Mesenteric fat pad (tissue), 1 donor: ENCODE measurements around the gene PAPPA2. TPM values are rescaled to one million over a fixed set of nuclear protein-coding genes. Genes with fewer than 3 reads are reported as not detected.
"Not testable (repeated sequence)": the region's sequence is repeated elsewhere in the genome, so short reads cannot be mapped to it uniquely, and the experiment has no call there.

Experiments
- DNase-seq: peaks from one replicate; pipeline ENCODE4 v3.0.0-alpha.2; 2020; ENCODE audit warnings: low spot score
- total RNA-seq: library from RNA; stranded (reverse); fragmentation: NEBNext Ultra II Directional; extraction: Animal tissue kit (Norgen Biotek cat#: 25700); gene quantifications from one replicate; pipeline ENCODE4 v1.2.1, GENCODE V29; 2021
- donor health status: DM: yes; HTN: yes; CAD: no.

Gene PAPPA2
- total RNA-seq, 1 donor from 2014 or later: 0.48 TPM

DNA sequence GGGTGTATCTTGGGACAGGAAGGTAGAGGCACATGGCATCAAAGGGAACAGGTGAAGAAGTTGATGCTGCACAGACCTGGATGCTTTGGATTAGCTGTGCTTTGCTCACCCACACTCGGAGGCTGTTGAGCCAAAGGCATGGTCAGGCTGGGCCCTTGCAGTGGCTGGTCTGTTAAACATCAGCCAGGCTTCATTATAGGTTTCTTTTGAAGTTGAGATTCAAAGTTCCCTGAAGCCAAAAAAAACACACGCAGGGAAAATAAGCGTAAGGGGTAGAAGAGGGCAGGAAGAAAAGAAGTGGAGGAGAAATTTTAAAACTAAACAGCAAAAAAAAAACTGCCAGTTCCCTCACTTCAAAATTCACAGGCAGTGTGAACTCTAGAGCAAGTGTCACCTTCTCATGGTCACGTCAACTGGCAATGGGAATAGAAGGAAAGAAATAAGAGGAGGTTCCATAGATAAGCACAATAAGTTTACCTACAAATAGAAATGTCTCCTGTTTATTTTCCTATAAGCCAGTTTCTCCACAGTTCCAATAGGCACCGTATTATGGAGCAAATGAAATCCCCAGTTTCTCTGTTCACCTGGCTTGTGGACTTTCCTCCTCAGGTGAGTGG is 139.5 kb downstream of the PAPPA2 start:
- DNase-seq: no peak

DNA sequence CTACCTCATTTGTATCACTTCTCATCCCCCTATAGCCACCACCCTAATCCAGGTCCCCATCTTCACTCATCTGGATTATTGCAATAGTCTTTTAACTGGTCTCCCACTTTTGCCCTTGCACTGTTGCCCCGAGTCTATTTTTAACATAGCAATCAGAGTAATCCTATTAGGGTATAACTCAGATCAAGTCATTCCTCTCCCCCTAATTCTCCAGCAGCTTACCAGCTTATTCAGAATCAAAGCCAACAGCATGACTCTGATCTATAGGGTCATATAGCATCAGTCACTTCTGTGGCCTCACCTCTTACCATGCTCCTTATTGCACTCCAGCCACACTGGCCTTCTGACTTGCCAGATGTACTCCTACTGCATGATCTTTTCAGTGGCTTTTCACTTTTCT is 140.7 kb downstream of the PAPPA2 start:
- no peak for DNase-seq

DNA sequence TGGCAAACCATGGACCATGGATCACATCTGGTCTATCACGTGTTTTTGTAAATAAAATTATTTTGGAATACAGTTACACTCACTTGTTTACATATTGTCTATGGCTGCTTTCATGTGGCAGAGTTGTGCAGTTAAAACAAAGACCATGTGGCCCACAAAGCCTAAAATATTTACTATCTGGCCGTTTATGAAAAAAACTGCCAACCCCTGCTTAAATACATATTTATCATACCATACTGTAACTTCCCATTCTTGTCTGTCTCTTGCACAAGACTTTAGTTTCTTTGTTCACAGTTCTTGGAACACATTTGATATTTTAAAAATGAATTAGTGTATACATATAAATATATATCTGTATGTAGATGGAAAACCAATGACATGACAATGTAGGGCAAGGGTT is 141.5 kb downstream of the PAPPA2 start:
- DNase-seq: no peak

DNA sequence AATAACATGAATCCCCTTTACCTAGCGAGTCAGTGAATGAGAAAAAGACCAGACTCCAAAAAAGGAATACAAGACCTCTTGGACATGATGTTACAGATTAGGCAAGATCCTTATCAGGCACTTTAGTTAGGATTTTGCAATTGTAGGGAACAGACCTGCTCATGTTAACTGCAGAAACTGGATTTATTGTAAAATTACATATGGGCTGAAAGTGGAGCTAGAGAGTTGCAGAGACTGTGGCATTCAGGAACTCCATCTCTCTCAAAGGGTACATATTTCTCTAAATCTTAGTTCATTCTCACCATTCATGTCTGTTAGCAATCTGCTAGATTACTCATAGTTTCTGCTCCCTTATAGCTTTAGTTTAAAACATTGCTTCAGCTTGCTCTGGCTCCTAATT is 142.2 kb downstream of the PAPPA2 start:
- DNase-seq: no peak

DNA sequence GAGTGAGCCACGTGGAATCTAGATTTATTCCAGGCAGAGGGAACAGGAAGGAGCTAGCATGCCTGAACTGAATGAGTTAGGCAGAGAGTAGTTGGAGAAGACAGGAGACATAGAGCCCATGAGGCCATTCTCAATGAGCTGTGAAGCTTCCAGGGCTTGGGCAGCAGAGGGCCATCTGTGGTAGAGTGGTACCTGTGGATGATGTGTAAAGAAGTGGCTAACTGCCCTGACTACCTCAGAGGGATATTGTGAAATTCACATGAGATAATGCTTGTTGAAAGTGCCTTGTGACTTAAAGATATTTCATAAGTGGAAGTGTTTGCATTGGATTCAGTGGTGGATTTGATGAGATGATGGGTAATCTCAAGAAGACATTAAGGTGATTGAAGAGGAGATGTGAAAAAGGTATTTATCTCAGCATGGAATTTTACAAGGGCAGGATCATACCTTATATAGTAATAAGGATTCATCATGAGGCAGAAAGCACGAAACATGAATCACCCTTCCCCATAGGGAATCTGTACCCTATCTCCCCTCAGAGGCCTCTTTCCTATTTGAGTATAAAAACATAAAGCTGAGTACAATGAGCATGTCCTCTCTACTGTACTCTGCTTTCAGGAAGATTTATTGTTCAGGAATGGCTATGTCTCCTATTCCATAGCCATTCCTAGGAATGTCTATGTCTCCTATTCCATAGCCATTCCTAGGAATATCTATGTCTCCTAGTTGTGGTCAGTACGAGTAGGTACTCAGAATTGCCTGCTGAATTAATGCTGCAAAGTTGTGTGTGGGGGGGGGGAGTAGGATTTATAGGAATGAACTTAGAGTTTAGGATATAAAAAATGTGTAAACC is 146.8 kb downstream of the PAPPA2 start:
- DNase-seq: no peak

DNA sequence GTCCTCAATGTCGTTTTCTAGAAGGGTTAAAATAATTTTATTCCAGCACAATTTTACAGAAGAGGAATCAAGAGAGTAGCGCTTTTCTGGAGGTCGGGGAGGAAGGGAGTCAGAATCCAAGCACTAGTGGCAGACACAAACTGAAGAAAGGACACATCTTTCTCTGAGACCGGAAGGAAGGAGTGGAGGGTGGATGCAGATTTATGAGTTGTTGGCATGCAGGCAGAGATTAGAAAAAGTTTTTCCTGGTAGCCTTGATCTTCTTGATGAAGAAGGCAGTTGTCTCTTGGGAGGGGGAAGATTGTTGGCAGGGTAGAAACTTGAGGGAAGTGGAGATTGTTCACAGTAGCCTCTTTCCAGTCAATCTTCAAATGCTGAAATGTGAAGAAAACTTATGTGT is 149.8 kb downstream of the PAPPA2 start:
- no peak for DNase-seq

DNA sequence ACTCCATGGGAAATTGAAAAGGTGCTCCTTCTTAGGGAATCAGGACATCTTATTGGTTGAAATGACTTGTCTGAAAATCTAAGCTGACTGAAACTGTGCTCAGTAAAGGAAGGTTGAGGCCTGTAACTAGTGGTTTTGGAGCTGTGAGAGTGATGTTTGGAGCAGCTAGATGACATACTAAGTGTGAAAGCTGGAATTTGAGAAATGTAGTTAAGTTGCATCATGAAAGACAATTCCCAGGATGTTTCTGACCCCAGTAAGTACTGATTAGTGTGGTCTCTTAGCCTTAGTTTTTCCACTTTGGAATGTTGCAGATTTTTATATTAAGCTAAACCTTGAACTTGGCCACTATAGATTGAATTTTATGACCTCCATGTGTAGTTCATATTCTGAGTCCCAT is 154.9 kb downstream of the PAPPA2 start:
- no peak for DNase-seq

DNA sequence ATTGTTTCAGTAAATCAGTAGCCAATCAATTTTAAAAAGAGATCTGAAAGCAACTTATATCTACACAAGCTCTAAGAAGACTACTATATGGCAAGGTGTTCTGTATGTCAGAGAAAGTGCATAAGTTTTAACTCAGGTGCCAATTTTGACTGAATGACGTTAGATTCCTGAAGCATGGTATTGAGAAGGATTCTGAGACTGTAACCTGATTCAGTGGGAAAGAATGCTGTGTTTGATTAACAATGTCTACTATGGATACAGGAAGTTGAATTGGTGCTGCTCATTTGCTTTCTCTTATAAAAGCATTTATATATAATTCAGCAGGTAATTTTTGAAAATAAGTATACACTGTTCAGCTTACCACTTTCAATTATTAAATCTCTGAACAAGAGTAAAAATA is 156.3 kb downstream of the PAPPA2 start:
- no peak for DNase-seq

DNA sequence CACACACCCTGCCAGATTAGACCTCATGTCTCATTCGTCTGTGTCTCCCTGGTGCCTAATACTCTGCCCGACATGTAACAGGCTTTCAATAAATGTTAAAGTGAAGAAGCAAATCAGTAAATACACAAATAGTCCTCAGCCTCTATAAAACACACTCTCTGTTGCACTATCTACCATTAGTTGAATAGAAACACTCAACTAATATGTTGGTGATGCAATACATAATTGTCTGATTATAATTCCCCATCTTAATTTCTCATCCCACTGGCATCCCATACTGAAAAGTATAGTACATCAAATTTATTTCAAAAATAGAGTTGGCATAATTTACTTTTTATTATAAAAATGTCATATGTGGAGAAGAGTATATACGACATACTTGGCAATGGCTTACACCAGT is 162.4 kb downstream of the PAPPA2 start:
- DNase-seq: no peak

DNA sequence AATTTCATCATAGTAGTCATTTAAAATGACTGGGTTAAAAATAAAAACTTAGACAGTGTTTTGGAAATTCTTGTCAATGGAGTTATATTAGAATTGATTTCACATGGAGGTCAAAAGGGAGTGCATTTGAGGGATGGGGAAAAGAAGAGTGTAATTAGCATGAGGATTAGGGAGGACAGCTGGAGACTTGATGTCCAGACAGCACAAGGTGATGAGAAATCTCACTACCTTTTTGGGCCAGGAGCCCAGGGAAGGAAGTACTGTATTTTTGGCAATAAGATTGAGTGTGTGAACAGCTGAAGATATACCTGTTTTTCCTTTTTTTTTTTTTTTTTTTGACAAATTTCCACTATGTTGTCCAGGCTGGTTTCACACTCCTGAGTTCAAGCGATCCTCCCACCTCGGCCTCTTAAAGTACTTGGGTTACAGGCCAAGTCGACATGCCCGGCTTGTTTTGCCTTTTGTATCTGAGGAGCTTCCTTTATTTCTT is 163.6 kb downstream of the PAPPA2 start:
- DNase-seq: no peak

DNA sequence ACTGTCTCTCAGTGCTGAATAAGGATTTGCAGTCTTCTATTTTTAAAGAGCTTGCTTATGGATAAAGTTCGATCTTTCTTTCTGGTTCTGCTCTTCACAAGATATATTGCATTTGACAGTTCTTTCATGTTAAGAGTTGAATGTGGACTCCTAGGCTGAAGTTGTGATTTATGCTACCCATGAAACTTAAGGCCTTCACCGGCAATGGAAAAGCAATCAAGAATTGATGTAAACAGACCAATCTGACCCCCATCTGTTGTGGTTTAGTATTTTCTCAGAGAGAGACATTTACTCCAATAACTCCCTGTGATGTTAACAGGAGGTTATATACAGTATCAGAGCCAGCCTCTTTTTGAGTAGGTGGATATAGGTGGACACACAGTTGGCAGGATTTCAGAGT is 165.8 kb downstream of the PAPPA2 start:
- no peak for DNase-seq

DNA sequence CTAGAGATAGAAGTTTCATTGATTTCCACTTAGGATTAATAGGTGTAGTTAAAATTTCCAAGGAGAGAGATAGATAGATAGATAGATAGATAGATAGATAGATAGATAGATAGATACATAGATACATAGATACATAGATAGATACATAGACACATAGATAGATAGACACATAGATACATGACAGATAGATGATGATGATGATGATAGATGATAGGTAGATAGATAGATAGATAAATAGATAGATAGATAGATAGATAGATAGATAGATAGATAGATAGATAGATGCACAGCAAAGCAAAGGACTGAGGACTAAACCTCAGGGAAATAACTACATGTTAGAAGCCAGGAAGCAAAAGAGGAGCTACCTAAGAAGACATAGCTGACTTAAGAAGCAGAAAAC is 171.8 kb downstream of the PAPPA2 start:
- not testable (repeated sequence) for DNase-seq

DNA sequence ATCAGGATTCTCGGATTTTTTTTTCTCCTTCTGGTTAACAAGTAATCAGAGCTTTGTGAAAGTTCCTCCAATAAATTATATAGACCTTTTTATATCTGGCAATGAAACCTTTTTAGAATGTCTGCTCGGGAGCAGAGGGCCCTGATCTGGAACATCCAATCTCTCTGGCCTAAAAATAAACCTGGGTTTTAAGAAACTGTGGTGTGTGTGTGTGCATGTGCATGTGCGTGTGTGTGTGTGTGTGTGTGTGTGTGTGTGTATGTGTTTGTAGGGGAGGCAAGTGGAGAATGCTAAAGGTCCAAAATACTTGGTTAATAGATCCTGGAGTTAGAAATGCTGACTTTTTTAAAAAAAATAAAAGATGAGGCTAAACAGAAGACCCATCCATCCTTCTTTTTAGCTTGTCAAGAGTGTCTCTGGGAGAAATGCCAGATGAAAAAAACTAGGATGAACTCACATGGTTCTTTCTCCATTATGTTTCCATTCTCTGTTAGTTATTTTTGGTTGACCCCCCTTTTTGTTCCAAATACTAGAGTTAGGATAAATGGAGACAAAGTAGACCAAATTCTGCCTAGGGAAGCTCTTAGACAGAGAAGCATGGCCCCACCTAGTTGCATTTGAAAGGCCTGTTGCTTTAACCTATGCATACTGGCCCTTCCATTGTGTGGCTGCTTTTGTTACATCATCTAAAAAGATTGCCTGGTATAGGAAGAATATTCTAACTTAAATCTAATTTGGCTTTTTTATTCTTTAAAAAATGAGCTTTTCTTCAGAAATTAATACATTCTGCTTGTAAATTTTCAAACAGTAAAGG is 175.9 kb downstream of the PAPPA2 start:
- DNase-seq: no peak

DNA sequence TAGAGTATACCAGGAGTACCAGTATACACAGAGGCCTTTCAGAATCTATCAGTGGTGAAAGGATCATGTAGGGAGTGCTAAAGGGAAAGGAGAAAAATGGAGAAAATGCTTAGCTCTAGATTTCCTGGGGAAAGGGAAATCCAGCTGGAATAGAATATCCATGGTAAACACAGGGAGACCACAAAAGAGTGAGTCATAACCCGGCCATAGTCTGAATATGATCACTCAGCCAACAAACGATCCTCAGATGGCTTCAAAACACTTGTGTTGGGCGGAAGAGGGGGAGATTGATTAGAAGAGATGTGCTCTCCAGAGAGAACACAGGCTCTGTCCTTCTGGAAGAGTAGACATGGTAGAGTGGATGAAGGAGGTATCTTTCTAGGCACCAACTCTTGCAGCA is 180.6 kb downstream of the PAPPA2 start:
- no peak for DNase-seq

DNA sequence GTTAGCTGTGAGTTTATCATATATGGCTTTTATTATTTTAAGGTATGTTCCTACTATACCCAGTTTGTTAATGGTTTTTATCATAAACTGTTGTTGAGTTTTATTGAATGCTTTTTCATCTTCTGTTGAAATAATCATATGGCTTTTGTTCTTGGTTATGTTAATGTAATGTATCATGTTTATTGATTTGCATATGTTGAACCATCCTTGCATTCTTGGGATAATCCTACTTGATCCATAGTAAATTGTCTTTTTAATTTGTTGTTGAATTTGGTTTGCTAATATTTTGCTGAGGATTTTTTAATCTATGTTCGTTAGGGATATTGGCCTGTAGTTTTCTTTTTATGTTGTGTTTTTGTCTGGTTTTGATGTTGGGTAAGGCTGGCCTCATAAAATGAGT is 185.6 kb downstream of the PAPPA2 start:
- no peak for DNase-seq

DNA sequence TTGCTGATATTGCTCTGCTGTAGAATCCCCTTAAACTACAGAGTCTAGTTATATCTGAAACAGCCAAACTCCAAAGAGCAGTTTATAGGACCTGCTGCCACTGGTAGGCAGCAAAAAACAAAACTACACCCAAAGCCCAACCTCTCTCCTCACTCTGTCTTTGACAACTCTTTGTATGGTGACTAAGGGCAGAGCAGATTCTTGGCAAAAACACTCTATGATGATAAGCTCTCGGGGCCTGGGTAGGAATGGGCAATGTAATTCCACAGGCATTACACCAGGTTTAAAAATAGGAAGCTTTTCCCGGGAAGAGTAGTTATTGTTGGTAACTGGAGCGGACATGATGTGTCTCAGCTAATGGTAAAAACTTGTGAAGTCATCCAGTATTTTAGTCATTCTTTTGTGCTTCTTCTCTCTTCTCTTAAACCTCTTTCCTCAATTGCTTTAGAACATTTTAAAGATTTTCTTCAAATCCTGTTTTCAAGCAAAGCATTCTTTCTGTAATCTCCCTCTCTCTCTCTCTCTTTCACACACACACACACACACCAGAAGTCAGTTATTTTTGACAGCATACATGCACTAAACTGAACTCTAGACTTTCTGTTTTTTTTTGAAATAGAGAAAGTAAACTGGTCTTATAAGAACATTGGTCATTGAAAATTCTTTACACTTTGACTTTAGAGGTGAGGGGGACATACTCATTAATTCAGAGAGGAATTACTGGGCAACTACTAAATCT is 193.5 kb downstream of the PAPPA2 start:
- no peak for DNase-seq

DNA sequence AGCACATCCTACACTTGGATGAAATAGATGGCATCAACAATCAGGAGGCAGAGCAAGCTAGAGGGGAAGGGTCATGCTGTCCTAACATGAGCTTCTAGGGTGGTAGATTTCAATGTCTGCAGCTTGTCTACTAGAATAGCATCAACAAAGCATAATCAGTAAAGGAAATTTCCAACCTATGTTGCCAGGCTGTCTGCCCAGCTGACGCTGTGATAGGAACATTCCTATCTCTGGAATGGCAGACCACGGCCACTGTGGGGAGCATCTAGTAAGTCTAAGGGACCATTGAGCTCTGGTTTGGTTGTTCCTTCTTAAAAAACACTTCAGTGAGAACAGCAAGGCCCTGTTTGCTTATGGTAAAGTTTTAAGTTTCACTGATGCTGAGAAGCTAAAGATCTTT is 206.8 kb downstream of the PAPPA2 start:
- no peak for DNase-seq

DNA sequence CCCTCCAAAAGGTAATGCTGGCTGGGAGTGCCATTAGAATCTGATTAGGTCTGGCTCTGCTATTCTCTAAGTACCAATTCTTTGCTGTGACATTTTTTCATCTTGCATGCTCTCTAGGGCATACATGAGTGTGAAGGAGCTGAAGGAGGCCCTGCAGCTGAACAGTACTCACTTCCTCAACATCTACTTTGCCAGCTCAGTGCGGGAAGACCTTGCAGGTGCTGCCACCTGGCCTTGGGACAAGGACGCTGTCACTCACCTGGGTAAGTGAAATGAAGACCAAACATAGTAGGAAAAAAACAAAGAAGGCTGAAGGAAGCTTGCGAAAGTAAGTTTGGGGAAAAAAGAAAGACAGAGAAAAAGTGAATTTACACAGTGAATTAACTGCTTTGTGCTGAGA is 207.9 kb downstream of the PAPPA2 start:
- no peak for DNase-seq

DNA sequence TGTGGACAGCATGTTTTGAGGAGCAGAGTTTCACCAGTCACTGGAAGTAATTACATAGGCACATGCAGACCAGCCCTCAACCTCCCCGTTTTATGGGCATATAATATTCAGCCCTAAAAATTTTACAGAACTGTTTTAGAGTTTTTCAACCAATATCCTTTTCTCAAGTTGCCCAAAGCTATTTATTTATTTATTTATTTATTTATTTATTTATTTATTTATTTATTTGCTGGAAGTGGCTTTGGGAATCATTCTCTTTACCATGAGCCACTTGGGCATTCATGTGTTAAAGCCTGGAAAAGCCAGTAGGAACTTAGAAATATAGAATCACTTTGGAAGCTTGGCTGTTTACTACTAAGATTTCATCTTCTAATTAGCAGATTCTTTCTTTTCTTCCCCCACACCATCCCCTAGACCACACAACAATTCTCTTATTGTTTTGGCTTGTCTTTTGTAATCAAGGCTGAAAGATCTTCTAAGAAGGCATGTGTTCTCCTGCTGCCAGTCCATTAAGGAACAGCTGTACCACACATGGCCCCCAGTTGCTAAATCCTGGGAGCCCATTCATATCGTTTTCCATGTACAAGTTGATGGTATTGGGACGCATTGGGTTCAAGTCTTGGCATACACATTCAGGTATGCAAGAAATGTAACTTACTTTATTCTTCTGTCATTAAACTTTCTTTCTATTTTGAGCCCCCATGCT is 220.0 kb downstream of the PAPPA2 start:
- no peak for DNase-seq
